Activated CD4-positive, alpha-beta T cell treated with anti-CD3 and anti-CD28 coated beads, Interleukin-2, amount 50 U/mL, for 48 hours (primary cell): ENCODE data around the gene TMEM198.

Experiments
- DNase-seq, 2 experiments: peaks; one replicate each; pipeline ENCODE4 v3.0.0-alpha.2; 2020

Gene TMEM198

GRCh38 chr2:219543596-219544358 lies at the start of gene TMEM198, which contains the start of gene CHPF:
Gene TMEM198, plus strand, starts transcription at chr2:219544028. Its CDS starts 700 bp downstream, at chr2:219544728.
Gene CHPF, minus strand, starts transcription at chr2:219543809. Its CDS starts 271 bp downstream, at chr2:219543538.
- DNase-seq, result peak; percentile 96 to 97

GRCh38 chr2:219494952-219495530 lies 48.8 kb upstream of the TMEM198 start:
- no peak for DNase-seq

DNA sequence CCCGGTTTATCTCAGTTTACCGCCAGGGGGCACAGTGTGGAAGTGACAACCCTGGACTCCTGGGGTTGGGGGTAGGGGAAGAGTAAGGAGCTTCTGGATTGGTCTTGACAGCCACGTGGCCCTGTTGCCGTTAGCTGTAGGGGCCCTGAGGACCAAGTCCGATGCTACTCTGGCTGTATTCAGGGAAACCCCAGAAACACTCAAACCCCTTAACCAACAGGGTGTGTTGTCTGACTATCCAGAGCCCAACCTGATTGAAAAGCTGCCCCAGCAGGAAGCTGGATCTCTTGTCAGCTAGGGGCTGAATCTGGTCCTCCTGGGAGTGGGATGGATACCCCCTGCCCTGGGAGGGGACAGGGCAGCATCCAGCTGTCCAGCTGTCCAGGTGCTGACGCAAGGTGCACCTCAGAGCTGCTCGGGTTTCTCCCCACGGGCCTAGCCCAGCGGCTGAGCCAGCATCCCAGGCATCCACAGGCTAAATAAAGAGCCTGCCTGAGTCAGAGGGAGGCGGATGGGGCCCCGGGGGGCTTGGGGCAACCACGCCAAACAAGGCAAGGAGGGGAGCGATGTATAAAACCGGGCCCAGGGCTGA lies 48.2 kb upstream of the TMEM198 start:
- peak; percentile 65 to 75 for DNase-seq

GRCh38 chr2:219496247-219496824 lies 47.5 kb upstream of the TMEM198 start:
- DNase-seq, result no peak

DNA sequence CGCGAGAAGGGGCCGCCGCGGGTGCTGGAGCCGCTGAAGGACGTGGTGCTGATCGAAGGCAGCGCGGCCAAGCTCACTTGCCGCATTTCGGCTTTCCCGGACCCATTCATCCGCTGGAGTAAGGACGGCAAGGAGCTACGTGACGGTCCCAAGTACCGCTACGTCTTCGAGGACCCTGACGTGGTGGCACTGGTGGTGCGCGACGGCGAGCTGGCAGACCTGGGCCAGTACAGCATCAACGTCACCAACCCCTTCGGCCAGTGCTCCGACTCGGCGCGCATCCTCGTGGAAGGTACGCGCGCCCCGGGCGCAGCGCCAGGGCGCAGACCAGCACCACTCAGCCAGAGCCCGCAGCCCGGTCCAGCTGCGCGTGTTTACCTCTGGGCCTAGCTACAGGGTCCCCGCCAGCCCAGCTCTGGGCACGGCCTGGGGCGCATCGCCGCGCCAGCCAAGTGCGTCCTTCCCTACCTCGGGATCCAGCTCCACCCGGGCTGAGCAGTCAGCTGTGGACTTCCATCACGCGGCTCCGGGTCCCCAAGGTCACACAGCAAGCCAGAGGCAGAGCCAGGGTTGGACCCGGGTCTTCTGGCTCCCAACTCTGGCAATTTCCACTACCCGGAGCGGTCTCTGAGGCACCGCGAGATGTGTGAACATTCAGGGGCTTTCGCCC lies 46.9 kb upstream of the TMEM198 start:
- DNase-seq, result no peak

GRCh38 chr2:219497495-219498279 lies 46.1 kb upstream of the TMEM198 start:
- DNase-seq, result peak; percentile 55 to 57

GRCh38 chr2:219498280-219499057 lies 45.4 kb upstream of the TMEM198 start, which contains the start of gene GMPPA:
Gene GMPPA, plus strand, starts transcription at chr2:219498891. Its CDS starts 1,085 bp downstream, at chr2:219499976.
- DNase-seq, result peak; percentile 94 to 96

GRCh38 chr2:219499058-219499307 lies 44.8 kb upstream of the TMEM198 start:
- no peak for DNase-seq

- no peak for DNase-seq
Measured at GRCh38 chr2:219499555-219499954, 44.3 kb upstream of the TMEM198 start.

DNA sequence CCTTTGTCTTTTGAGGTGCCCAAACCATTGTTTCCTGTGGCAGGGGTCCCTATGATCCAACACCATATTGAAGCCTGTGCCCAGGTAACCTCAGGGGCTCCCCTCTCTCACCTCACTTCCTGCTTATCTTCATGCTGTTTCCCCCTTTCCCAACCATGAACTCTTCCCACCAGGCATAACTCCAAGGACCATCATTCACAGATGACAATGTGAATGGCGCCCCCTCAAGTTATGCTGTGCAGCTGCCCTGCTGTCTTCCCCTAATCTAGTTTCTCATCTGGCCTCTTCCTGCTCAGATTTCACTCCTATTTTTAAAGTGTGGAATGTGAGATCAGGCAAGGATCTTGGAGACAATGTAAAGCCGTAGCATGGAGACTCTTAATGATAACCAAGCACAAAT lies 43.7 kb upstream of the TMEM198 start:
- DNase-seq, result no peak

- DNase-seq, result no peak
Measured at GRCh38 chr2:219501849-219502248, 42.0 kb upstream of the TMEM198 start.

DNA sequence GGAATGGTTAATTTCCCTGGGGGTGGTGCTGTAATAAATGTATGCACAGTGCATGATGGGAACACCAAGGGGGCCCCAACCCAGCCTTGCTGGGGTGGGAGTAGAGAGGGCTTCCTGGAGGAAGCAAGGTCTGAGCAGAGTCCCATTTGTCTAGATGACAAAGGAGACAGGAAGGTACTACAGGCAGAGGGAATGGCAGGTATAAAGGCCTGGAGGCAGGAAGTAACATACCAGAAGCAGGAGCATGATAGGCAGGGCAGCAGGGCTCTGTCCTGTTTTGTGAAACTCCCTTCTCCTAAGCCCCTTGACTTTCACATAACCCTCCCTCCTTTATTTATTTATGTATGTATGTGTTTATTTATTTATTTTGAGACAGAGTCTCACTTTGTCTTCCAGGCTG lies 41.2 kb upstream of the TMEM198 start:
- DNase-seq, result no peak

DNA sequence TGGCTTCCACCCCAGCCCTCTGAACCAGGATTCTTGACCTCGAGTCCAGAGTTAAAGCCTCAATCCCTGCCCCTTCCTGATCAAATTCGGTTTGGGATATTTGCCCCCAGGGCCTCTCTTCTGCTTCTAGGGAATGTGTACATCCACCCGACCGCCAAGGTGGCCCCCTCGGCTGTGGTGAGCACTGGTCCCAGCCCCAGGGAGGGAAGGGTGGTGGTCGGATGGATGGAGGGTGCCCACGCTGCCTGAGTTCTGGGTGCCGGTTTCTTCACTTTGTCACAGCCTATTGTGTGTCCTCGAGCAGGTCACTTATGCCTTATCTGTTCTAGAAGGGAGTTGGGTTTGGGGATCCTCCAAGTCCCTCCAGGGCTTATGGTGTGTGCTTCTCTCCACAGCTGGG lies 38.2 kb upstream of the TMEM198 start:
- no peak for DNase-seq

GRCh38 chr2:219506153-219506801 lies 37.6 kb upstream of the TMEM198 start:
- no peak for DNase-seq

DNA sequence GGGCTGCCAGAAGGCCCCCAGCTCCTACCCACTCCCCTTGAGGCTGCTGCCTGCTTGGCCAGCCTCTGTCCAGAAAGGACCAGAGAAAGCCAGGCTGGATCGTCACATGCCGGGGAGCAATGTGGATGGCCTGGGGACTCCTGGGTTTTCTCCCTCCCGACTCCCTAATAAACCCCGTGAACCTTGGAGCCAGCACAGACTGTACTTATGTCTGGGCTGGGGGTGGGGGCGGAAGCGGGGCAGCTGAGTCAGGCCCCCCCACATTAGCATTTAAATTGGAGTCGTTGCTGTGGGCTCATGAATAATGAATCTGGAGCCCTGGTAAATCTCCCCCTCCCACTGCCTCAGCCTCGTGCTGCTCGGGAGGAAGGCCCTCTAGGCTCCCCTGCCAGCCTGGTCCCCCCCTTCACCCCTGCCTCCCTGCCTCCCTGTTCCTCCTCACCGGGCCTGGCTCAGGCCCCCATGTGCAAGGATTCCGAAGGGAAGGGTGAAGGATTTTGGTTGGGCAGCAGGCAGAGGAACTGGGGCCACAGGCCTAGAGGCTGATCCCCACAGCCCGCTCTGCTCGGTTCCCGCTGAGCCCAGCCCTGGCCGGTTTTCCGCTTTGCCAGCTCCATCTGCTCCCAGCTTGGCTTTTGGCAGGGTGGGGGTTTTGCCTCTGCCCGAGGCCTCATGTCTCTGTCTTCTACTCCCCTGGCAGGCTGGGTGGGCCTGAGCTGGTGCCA lies 36.9 kb upstream of the TMEM198 start:
- DNase-seq, result no peak

DNA sequence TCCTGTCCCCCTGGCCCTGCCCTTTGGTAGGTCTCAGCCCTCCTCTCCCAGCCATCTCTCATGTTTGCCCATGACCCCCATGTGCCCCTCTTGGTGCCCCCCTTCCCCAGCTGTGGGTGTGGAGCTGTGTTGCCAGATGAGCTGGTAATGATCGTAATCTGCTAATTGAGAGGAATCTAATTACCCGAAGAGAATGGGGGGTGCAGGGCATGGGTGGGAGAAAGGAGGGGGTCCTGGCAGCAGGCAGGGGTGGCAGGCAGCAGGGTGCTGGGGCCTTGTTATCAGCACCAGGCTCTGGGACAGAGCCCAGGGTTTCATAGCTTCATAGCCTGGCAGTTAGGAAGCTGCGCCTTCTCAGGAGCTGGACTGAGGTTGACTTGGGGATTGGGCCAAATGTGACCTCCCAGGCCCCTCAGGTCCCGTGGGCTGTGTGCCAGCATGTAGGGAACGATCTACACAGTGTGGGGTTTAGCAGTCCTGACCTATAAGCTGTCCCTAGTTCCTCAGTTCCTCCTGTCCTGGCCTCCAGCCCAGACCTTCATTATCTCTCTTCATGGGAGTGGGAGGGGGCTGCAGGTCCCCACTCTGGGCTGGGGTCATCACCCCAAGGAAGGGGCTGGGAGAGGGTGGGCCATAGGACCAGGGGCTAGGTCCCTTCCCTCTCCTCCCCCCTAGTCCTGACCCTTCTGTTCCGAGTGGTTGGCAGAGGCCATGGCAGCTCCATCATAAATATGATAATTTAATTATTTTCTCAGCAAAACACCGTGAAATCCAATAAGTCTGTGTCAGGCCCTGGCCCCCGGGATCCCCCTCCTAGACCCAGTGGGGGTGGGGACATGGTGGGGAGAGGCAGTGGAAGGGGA lies 36.0 kb upstream of the TMEM198 start:
- DNase-seq, result no peak

DNA sequence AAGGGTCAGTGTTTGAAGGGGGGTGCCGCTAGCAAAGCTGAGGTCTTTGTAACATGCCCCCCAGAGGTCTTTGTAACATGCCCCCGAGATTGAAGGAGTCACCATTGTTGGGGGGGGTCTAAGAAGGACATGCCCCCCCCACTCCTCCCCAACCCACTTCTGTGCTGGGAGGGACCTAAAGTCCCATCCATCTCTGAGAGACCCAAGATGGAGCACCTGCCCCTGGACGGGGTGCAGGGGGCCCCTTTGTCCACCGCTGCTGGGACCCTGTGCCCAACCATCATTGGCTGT lies 35.4 kb upstream of the TMEM198 start:
- no peak for DNase-seq

DNA sequence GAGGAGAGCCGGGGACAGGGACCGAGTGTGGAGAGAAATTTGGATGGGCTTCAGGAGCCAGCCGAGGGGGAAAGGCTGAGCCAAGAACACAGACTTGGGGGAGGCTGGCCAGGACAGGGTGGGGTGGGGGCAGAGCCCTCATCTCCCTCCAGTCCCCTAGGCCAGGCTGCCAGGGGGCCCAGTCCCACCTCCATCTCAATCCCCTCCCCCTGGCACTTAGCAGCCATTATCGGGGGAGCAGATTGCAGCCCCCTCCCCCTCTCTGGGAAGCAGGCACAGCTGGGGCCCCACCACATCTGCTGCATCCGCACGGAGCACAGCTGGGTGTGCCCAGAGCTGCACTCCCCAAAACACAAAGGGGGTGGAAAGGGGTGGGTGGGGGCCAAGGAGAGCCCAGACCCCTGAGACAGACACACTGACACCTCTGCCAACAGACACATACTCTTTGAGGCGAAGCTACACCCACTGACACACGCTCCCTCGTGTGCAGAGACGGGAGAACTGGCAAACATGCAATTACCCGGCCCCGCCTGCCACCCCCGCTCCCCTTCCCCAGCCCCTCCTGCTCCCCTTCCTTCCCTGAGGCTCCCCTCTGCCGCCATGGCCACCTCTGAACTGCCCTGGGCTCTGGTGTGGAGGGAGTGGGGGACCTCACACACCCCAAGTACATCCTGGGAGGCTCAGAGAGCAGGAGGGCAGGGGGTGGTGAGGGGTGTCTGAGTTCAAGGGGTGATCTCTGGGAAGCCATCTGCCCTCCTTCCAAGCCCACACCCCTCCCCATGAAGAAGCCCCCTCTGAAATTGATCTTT lies 34.7 kb upstream of the TMEM198 start:
- no peak for DNase-seq
